ENCODE data around the gene ITSN2. TPM values are rescaled to one million over a fixed set of nuclear protein-coding genes. Genes with fewer than 3 reads are reported as not detected.

The ITSN2 gene
- total and polyA plus RNA-seq, 7 donors: 12.2 to 71.7 (median 33.5) TPM

- H3K4me1 ChIP-seq: no peaks in the 10 kb centered on the region
- intact Hi-C loops (cut with DNase I): no loop called here
- H3K9me3 ChIP-seq: no peaks in the 10 kb centered on the region
- 93 to 97% (median 97%) methylated on average over 4 of the region's 4 CpGs for WGBS, 3 donors
- ATAC-seq: no peak
- TF ChIP-seq CTCF (IDR thresholded peaks at IDR 0.05): no peak
- no peaks in the 10 kb centered on the region for H3K27me3 ChIP-seq (ENCODE audit: insufficient read depth in 3 of 3, low read length in 2 of 3)
- H3K27ac ChIP-seq: no peak overlapping the region
- H3K4me3 ChIP-seq: no peak overlapping the region
- H3K36me3 ChIP-seq (ENCODE audit: insufficient read depth in 1 of 2, low read depth in 1 of 2): peaks cover 0 to 14% of the 10 kb centered on the region in 2 donors
- no peak for DNase-seq
Observed at GRCh38 chr2:24159708-24160107, 200.6 kb downstream of the ITSN2 start.

GRCh38 chr2:24158131-24158530, 202.2 kb downstream of the ITSN2 start:
- Histone ChIP-seq H3K27me3 (ENCODE audit: insufficient read depth in 3 of 3, low read length in 2 of 3) (no peaks in the 10 kb centered on the region), H3K4me1 (no peaks in the 10 kb centered on the region), H3K9me3 (no peaks in the 10 kb centered on the region), H3K27ac (no peak overlapping the region), H3K4me3 (no peak overlapping the region), H3K36me3 (ENCODE audit: insufficient read depth in 1 of 2, low read depth in 1 of 2) (peaks cover 0 to 14% of the 10 kb centered on the region in 2 donors)
- WGBS, 3 donors: 75 to 88% (median 87%) methylated on average over 5 of the region's 5 CpGs
- intact Hi-C loops (cut with DNase I): no loop called here
- DNase-seq (no peak), ATAC-seq (no peak)
- TF ChIP-seq CTCF (IDR thresholded peaks at IDR 0.05): no peak

GRCh38 chr2:24153478-24153877, 206.9 kb downstream of the ITSN2 start:
- WGBS, 3 donors: 79 to 96% (median 81%) methylated on average over 4 of the region's 4 CpGs
- H3K4me1 ChIP-seq: no peaks in the 10 kb centered on the region
- H3K4me3 ChIP-seq: no peak overlapping the region
- intact Hi-C loops (cut with DNase I): no loop called here
- H3K27me3 ChIP-seq (ENCODE audit: insufficient read depth in 3 of 3, low read length in 2 of 3): no peaks in the 10 kb centered on the region
- no peaks in the 10 kb centered on the region for H3K9me3 ChIP-seq
- TF ChIP-seq CTCF (IDR thresholded peaks at IDR 0.05): no peak
- no peak overlapping the region for H3K27ac ChIP-seq
- ATAC-seq (no peak), DNase-seq (no peak)
- peaks cover 0 to 14% of the 10 kb centered on the region in 2 donors for H3K36me3 ChIP-seq (ENCODE audit: insufficient read depth in 1 of 2, low read depth in 1 of 2)

Other genes starting within 250 kb of the ITSN2 start
- under 1 TPM in 3 of 4 donors, not detected in 1; 0.24 to 0.45 (median 0.34) TPM for gene PFN4, start 237.2 kb downstream of the ITSN2 start, total RNA-seq
- gene PFN4, start 237.2 kb downstream of the ITSN2 start, polyA plus RNA-seq: 1 to 10 TPM in 1 of 3 donors, under 1 TPM in 2; 0.18 to 1.2 (median 0.35) TPM
- 10 to 100 TPM; 12.4 to 30.1 (median 12.8) TPM for gene FAM228B, start 237.1 kb downstream of the ITSN2 start, total RNA-seq
- 1 to 10 TPM; 2.5 to 6.9 (median 5.2) TPM for gene FAM228B, start 237.1 kb downstream of the ITSN2 start, polyA plus RNA-seq
- gene FAM228A, start 185.5 kb downstream of the ITSN2 start, total RNA-seq: under 1 TPM in 3 of 4 donors, not detected in 1; 0.50 to 0.69 (median 0.58) TPM
- under 1 TPM; 0.04 to 0.24 (median 0.23) TPM for gene FAM228A, start 185.5 kb downstream of the ITSN2 start, polyA plus RNA-seq
- gene NCOA1, start 130.7 kb upstream of the ITSN2 start, total RNA-seq: 10 to 100 TPM; 44.2 to 78.1 (median 53.9) TPM
- 10 to 100 TPM; 12.8 to 23.0 (median 19.1) TPM for gene NCOA1, start 130.7 kb upstream of the ITSN2 start, polyA plus RNA-seq